Neural cell (in vitro differentiated cells): Measurements from ENCODE around the gene RUNX3. TPM values are rescaled to one million over a fixed set of nuclear protein-coding genes. Genes with fewer than 3 reads are reported as not detected.

Source experiments
- H2AFZ ChIP-seq: fragments of 200-600, 300-800 bp; sonication (generic), shearing (Covaris generic); 2 replicates; pipeline ENCODE4 v1.6.0; 2014; ENCODE audit warnings: low read depth, mild to moderate bottlenecking, antibody characterized with exemption, low read length, moderate library complexity
- H3F3A ChIP-seq: fragments of 200-600 bp; shearing (Covaris generic); 2 replicates; pipeline ENCODE4 v1.6.1; 2016; ENCODE audit warnings: mild to moderate bottlenecking, moderate library complexity, mixed read lengths, antibody characterized with exemption, low read length; ENCODE audit not compliant: insufficient read depth, poor library complexity, severe bottlenecking
- H3K27ac ChIP-seq: fragments of 200-600, 300-800 bp; sonication (generic), shearing (Covaris generic); 2 replicates; pipeline ENCODE4 v1.5.1; 2014; ENCODE audit warnings: mild to moderate bottlenecking, low read length, moderate library complexity
- H3K27me3 ChIP-seq: fragments of 300-800, 200-600 bp; sonication (generic), shearing (Covaris generic); 2 replicates; pipeline ENCODE4 v1.6.0; 2014; ENCODE audit warnings: mild to moderate bottlenecking, low read depth, low read length, moderate library complexity; ENCODE audit not compliant: insufficient read depth
- H3K36me3 ChIP-seq: fragments of 300-800, 200-600 bp; sonication (generic), shearing (Covaris generic); 2 replicates; pipeline ENCODE4 v1.5.1; 2014; ENCODE audit warnings: mild to moderate bottlenecking, antibody characterized with exemption, low read length, moderate library complexity; ENCODE audit not compliant: insufficient read depth
- H3K4me2 ChIP-seq: fragments of 300-800, 200-600 bp; sonication (generic), shearing (Covaris generic); 2 replicates; pipeline ENCODE4 v1.6.0; 2014; ENCODE audit warnings: mild to moderate bottlenecking, low read length
- H3K4me3 ChIP-seq: fragments of 300-800, 200-600 bp; sonication (generic), shearing (Covaris generic); 2 replicates; pipeline ENCODE4 v1.5.1; 2014; ENCODE audit warnings: mild to moderate bottlenecking, low read length, moderate library complexity
- H3K79me2 ChIP-seq: fragments of 200-600 bp; shearing (Covaris generic); replicated peaks from 2 replicates; pipeline ENCODE4 v1.6.0; 2014; ENCODE audit warnings: mild to moderate bottlenecking, low read length, moderate library complexity; ENCODE audit not compliant: insufficient read depth
- H3K9ac ChIP-seq: fragments of 300-800, 200-600 bp; sonication (generic), shearing (Covaris generic); 2 replicates; pipeline ENCODE4 v1.6.1; 2016; ENCODE audit warnings: mild to moderate bottlenecking, low read length, mixed read lengths
- H3K9me2 ChIP-seq: fragments of 200-600 bp; shearing (Covaris generic); 2 replicates; pipeline ENCODE4 v1.6.1; 2016; ENCODE audit warnings: mild to moderate bottlenecking, low read length, mixed read lengths; ENCODE audit not compliant: insufficient read depth
- H3K9me3 ChIP-seq: fragments of 200-600, 300-800 bp; sonication (generic), shearing (Covaris generic); 2 replicates; pipeline ENCODE4 v1.6.1; 2016; ENCODE audit warnings: mild to moderate bottlenecking, mixed run types, low read length, moderate library complexity, mixed read lengths
- H4K20me1 ChIP-seq: fragments of 200-600 bp; shearing (Covaris generic); 2 replicates; pipeline ENCODE4 v1.6.1; 2016; ENCODE audit warnings: mild to moderate bottlenecking, mixed run types; ENCODE audit not compliant: insufficient read depth
- CTCF ChIP-seq: fragments of 450-650 bp; IDR thresholded peaks from 2 replicates; pipeline ENCODE4 v1.5.1; 2014; ENCODE audit warnings: antibody characterized with exemption, mild to moderate bottlenecking, moderate library complexity; ENCODE audit not compliant: poor library complexity, severe bottlenecking
- EP300 ChIP-seq: fragments of 450-650 bp; conservative IDR thresholded peaks from 2 replicates; pipeline ENCODE4 v1.6.1; 2014; ENCODE audit warnings: antibody characterized with exemption, mild to moderate bottlenecking, moderate library complexity; ENCODE audit not compliant: poor library complexity, severe bottlenecking
- EZH2 ChIP-seq: fragments of 200-600, 300-800 bp; shearing (Covaris generic), sonication (generic); IDR thresholded peaks from 2 replicates; pipeline ENCODE4 v1.6.1; 2014; ENCODE audit warnings: antibody characterized with exemption, low read length, borderline replicate concordance, mild to moderate bottlenecking; ENCODE audit not compliant: insufficient read depth, poor library complexity, severe bottlenecking
- MXI1 ChIP-seq: fragments of 450-650 bp; conservative IDR thresholded peaks from 2 replicates; pipeline ENCODE4 v1.6.1; 2014; ENCODE audit warnings: antibody characterized with exemption, mild to moderate bottlenecking; ENCODE audit not compliant: poor library complexity, severe bottlenecking
- POLR2AphosphoS5 ChIP-seq: IDR thresholded peaks from 2 replicates; pipeline ENCODE4 v1.6.1; 2012
- RAD21 ChIP-seq: fragments of 450-650 bp; conservative IDR thresholded peaks from 2 replicates; pipeline ENCODE4 v1.6.1; 2014; ENCODE audit warnings: antibody characterized with exemption, mild to moderate bottlenecking, moderate library complexity
- TAF1 ChIP-seq: IDR thresholded peaks from 2 replicates; pipeline ENCODE4 v1.6.1; 2012; ENCODE audit warnings: low read depth
- polyA plus RNA-seq: library from polyadenylated mRNA; depleted of rRNA; stranded (reverse); fragments of >200 nt; gene quantifications from 2 replicates; pipeline ENCODE4 v1.2.3, GENCODE V29; 2014
- TF ChIP-seq, protein P1 (sequence below): IDR thresholded peaks from 2 replicates; pipeline ENCODE4 v1.6.1; 2012; ENCODE audit warnings: borderline replicate concordance

The RUNX3 gene
- polyA plus RNA-seq, 1 donor from 2014 or later, result not detected

- Histone ChIP-seq H3K4me3 (no peak overlapping the region), H3K9ac (no peak overlapping the region), H4K20me1 (no peaks in the 10 kb centered on the region), H3K9me3 (no peaks in the 10 kb centered on the region), H3K27ac (no peak overlapping the region), H3K4me2 (no peak overlapping the region), H2AFZ (no peak overlapping the region), H3K27me3 (no peaks in the 10 kb centered on the region), H3F3A (no peaks in the 10 kb centered on the region), H3K79me2 (no peaks in the 10 kb centered on the region), H3K9me2 (no peaks in the 10 kb centered on the region), H3K36me3 (no peaks in the 10 kb centered on the region)
- no peak for TF ChIP-seq TAF1
- TF ChIP-seq, protein P1, sequence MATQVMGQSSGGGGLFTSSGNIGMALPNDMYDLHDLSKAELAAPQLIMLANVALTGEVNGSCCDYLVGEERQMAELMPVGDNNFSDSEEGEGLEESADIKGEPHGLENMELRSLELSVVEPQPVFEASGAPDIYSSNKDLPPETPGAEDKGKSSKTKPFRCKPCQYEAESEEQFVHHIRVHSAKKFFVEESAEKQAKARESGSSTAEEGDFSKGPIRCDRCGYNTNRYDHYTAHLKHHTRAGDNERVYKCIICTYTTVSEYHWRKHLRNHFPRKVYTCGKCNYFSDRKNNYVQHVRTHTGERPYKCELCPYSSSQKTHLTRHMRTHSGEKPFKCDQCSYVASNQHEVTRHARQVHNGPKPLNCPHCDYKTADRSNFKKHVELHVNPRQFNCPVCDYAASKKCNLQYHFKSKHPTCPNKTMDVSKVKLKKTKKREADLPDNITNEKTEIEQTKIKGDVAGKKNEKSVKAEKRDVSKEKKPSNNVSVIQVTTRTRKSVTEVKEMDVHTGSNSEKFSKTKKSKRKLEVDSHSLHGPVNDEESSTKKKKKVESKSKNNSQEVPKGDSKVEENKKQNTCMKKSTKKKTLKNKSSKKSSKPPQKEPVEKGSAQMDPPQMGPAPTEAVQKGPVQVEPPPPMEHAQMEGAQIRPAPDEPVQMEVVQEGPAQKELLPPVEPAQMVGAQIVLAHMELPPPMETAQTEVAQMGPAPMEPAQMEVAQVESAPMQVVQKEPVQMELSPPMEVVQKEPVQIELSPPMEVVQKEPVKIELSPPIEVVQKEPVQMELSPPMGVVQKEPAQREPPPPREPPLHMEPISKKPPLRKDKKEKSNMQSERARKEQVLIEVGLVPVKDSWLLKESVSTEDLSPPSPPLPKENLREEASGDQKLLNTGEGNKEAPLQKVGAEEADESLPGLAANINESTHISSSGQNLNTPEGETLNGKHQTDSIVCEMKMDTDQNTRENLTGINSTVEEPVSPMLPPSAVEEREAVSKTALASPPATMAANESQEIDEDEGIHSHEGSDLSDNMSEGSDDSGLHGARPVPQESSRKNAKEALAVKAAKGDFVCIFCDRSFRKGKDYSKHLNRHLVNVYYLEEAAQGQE, result no peak
- no peak for TF ChIP-seq MXI1
- TF ChIP-seq POLR2AphosphoS5, result no peak
- no peak for TF ChIP-seq EZH2
Observed at GRCh38 chr1:24867084-24867870, 62.8 kb downstream of the RUNX3 start.

DNA sequence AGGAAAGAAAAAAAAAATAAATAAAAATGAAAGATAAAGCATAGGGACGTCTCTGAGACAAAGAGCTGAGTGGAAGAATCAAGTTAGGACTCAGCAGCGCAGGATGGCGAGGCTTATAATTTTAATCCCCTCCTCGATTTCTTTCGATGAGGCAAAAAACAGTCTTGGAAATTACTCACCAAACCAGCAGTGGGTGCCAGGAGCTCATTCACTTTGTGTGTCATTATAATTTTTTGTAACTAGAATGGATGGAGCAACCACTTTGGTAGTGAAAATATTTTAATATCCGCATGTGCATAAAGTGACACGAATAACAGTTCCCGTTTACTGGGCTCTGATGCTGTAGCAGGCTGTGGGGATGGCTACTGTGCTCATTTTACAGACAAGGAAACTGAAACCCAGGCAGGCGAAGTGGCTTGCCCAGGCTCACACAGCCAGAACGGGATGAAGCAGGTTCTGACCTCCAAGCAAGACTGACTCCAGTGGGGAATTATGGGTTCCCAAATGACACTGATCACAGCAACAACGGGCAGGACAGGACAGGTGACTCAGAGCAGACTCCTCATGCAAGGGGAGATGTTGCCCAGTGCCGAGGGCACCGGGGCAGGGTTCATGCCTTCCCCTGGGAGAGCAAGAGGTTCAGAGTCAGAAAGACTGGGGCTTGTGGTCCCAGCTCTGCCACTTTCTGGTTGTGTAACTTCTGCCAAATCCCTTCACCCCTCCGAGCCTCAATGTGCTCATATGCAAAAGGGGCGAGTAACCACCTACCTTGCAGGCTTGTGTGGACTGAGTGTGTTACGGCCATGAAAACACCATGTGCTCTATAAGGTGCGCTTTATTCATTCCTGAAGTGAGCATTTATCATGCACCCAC is 63.6 kb downstream of the RUNX3 start:
- Histone ChIP-seq H3K4me2 (no peak overlapping the region), H3K9ac (no peak overlapping the region), H2AFZ (no peak overlapping the region), H3K36me3 (no peaks in the 10 kb centered on the region), H3K27me3 (no peaks in the 10 kb centered on the region), H3K27ac (no peak overlapping the region), H4K20me1 (no peaks in the 10 kb centered on the region), H3K9me3 (no peaks in the 10 kb centered on the region), H3F3A (no peaks in the 10 kb centered on the region), H3K79me2 (no peaks in the 10 kb centered on the region), H3K9me2 (no peaks in the 10 kb centered on the region), H3K4me3 (no peak overlapping the region)
- TF ChIP-seq, protein P1, result no peak
- TF ChIP-seq EP300, result no peak
- TF ChIP-seq RAD21, result no peak
- no peak for TF ChIP-seq CTCF
- no peak for TF ChIP-seq TAF1
